Stimulated activated CD8-positive, alpha-beta memory T cell treated with anti-CD3 and anti-CD28 coated beads, Interleukin-7, amount 100 ng/mL, for 48 hours (primary cell): ENCODE data around the gene FAM117B.

Source experiments
- DNase-seq, 2 donors: peaks; one replicate each; pipeline ENCODE4 v3.0.0-alpha.2; 2020; ENCODE audit warnings: low read depth in 1 of 2; ENCODE audit errors: extremely low read depth in 1 of 2

FAM117B gene

DNA sequence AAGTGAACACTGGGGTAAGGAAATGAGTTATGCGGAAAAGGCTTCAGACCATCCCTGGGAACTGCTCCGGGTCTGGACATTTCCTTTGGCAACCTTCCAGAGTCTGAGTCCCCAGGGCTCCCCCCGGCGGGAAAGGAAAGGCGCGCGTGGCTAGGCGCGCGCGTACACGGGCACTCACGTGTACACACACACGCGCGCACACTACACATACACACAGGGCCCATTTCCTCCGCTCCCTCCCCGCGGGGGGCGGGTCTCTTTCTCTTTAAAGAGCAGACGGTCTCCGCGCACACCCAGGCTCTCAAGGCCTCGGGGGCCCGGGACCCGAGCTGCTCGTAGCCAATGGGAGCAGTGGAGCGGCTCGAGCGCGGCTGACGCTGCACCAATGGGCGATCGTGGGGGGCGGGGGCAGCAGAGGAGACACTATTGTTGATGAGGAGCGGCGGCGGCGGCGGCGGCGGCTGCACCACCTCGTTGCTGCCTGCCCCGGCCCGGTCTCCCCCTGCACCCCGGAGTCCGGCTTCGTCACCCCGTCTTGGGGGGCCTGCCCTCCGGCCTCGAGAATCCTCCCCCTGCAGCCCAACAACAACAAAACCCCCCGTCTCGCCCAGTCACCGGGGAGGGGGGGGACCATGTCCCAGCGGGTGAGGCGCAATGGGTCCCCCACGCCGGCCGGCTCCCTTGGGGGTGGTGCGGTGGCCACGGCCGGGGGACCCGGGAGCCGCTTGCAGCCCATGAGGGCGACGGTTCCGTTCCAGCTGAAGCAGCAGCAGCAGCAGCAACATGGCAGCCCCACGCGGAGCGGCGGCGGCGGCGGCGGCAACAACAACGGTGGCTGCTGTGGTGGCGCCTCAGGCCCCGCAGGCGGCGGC is at the start of gene FAM117B:
TSS of gene FAM117B (plus strand) at position 414 of the 872 bp plus-strand sequence. CDS start at position 633, 219 bp downstream.
- DNase-seq, result peak; percentile 94 to 99

- DNase-seq, result peak; percentile 15 to 47
These were observed 45.9 kb upstream of the FAM117B start for GRCh38 chr2:202588647-202589581.

DNA sequence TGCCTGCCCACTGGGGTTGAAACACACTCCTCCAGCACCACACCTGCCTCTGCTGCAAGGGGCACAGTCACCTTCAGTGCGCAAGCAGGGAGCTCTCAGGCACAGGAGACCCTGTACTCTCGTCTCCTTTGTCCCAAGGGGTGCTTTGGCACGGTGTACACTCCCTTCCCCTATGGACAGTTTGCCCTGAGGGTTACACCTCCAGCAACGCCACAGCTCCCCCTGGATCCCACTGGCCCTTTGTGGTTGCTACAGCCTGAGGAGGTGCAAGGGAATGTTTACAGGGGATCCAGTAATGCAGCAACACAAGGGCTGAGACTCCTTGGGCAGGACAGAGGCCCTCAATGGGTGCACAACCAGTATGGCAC is 45.2 kb upstream of the FAM117B start:
- no peak for DNase-seq

DNA sequence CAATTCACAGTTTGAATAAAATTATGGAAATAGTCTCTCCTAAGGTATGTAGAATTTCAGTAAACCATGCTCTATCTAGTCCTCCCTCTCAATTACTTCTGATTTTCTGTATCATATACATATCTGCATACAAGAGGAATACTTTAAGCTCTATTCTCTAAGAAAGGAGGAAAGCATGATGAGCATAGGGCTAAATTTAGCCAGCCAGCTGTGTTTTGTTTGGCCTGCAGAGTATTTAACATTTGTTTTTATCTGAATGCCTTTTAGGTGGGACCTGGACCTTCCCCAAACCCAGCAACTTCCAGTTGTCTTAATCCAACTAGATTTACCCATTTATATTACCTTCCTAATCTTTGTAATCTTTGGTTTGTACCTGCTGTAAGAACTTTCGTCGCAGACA is 42.2 kb upstream of the FAM117B start:
- DNase-seq, result no peak

DNA sequence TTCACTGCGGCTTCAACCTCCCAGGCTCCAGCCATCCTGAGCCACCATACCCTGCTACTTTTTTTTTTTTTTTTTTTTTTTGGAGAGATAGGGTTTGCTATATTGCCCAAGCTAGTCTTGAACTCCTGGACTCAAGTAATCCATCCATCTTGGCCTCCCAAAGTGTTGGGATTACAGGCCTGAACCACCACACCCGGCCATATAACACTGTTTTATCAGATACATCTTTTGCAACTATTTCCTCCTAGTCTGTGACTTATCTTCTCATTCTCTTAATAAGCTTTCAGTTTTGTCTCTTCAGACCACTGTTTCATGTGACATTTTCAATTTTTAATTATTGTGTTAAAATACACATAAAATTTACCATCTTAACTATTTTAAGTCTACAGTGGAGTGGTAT is 35.7 kb upstream of the FAM117B start:
- no peak for DNase-seq

DNA sequence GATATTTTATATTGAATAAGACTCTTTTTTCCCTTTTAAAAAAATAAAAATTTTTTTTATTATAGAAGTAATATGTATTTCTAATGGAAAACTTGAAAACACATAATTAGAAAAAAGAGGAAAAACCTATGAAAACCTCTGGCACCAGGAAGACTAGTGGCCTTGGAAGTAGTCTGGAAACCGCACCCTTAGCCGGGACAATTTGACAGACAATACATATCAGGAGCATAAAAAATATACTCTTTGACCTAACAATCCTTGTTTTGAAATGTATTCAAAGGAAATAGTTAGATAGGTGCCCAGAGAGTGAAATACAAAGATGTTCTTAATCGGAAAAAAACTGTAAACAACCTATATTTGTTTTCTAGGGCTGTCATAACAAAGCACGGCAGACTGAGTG is 34.9 kb upstream of the FAM117B start:
- no peak for DNase-seq

- no peak for DNase-seq
These were observed 30.1 kb upstream of the FAM117B start for GRCh38 chr2:202604699-202605098.

GRCh38 chr2:202605174-202605573 is 29.6 kb upstream of the FAM117B start:
- no peak for DNase-seq

- DNase-seq, result no peak
These were observed 26.5 kb upstream of the FAM117B start for GRCh38 chr2:202608142-202608852.

DNA sequence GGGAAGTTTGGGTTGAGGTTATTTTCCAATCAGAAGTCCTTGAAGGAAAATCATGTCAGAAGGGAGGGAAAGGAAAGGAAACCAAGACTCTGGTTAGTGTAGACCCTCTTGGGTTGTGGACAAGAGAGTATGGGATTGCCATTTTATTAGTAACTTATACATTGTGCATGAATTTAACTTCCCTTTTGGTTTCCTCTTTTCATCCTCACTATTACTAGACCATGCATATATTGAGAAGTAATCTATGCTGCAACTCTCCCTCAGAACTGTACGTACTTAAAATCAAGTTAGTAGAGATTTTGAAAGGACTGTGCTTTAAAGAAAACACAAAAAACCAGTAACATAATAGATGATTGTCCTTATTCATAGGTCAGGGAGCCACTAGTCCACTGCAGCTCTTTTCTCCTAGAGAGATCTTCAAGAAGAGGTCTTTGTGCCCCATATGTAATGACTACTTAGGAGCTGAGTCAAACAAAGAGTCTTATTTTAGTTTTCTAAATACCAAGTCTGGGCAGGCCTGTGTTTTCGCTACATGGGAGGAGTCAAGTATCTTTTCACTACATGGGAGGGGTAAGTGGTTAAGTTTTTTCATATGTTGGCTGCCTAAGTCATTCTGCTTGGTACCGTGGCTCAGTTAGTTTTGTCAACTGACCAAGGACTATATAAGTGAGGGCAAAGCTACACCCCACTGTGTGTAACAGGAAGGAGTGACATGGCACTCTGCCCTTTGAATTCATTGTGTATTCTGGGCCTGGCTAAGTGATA is 25.2 kb upstream of the FAM117B start:
- no peak for DNase-seq

- DNase-seq, result no peak
These were observed 24.4 kb upstream of the FAM117B start for GRCh38 chr2:202610380-202610779.

DNA sequence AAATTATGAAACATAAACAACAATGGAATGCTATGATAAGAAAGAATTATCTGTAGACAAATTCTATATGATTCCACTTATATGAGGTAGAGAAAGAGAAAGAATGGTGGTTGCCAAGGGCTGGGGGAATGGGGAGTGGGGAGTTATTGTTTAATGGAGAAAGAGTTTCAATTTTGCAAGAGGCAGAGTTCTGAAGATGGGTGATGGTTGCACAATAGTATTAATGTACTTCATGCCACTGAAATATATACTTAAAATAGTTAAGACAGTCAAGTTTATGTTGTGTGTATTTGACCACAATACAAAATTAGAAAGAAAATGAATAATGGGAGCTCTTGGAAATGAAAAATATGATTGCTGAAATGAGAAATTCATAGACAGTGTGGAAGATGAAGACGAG is 22.6 kb upstream of the FAM117B start:
- no peak for DNase-seq

DNA sequence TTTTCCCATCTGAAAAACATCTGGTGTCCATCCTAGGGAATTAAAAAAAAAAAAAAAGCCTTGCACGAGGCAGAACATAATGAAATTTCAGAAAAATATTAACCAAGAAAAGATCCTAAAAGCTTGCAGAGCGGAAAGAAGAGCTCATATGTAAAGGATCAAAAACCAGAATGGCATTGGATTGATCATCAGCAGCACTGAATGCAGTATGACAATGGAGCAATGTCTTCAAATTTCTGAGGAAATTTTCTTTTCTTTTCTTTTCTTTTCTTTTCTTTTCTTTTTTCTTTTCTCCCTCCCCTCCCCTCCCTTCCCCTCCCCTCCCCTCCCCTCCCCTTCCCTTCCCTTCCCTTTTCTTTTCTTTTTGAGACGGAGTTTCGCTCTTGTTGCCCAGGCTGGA is 21.3 kb upstream of the FAM117B start:
- no peak for DNase-seq

- DNase-seq, result no peak
These were observed 10.6 kb upstream of the FAM117B start for GRCh38 chr2:202624133-202624532.

- no peak for DNase-seq
These were observed 7.7 kb upstream of the FAM117B start for GRCh38 chr2:202627042-202627441.

DNA sequence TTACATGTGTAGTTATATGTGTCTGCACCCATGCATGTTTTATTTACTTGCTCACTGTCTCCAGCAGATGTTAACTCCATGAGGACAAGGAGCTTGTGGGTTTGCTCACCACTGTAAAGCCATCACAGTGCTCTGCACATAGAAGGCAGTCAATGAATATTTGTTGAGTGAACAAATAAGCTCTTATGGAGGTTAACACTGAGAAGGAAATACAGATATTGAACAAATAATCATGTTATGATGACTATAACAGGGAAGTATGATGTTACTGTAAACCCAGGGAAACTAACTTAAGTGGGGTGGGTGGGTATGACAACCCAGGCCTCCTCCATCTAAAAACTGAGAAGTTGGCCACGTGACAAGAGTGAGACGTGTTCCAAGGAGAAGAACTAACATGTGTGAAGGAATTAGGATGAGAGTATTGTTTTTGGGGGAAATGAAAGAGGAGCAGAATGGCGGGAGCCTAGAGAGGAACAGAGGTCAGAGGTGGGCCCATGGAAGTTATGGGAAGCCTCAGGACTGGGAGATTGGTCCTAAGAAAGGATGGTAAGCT is 6.0 kb upstream of the FAM117B start:
- no peak for DNase-seq

- no peak for DNase-seq
These were observed 2.0 kb upstream of the FAM117B start for GRCh38 chr2:202632682-202633290.

- DNase-seq, result no peak
These were observed 1.3 kb upstream of the FAM117B start for GRCh38 chr2:202633470-202633869.

GRCh38 chr2:202635428-202636212 is 851 bp downstream of the FAM117B start:
- peak; percentile 69 to 72 for DNase-seq
